Measurements from ENCODE around the gene OR2T5. TPM values are rescaled to one million over a fixed set of nuclear protein-coding genes. Genes with fewer than 3 reads are reported as not detected.
"Not testable (repeated sequence)": the region's sequence is repeated elsewhere in the genome, so short reads cannot be mapped to it uniquely, and the experiment has no call there.

The OR2T5 gene, protein sequence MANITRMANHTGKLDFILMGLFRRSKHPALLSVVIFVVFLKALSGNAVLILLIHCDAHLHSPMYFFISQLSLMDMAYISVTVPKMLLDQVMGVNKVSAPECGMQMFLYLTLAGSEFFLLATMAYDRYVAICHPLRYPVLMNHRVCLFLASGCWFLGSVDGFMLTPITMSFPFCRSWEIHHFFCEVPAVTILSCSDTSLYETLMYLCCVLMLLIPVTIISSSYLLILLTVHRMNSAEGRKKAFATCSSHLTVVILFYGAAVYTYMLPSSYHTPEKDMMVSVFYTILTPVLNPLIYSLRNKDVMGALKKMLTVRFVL
- not detected for total RNA-seq

DNA sequence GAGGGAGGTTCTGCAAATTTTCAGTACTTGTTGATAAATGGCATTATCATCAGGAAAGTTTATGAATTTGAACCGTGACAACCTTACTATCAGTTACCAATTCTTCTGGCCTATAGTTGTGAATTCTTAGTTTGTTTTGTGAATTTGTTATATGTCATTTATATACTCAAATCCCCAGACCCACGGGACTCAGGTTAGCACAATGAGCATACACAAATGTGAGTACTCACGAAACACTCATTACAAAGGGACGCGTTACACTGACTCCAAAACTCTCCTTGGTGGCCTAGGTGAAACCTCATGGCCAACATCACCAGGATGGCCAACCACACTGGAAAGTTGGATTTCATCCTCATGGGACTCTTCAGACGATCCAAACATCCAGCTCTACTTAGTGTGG lies at the start of gene OR2T5:
Gene OR2T5 (plus strand): TSS at position 301 of the 400 bp plus-strand sequence. CDS start 0 bp downstream, at position 301.
- not testable (repeated sequence) for H3K4me3 Mint-ChIP-seq, H3K27me3 Mint-ChIP-seq

DNA sequence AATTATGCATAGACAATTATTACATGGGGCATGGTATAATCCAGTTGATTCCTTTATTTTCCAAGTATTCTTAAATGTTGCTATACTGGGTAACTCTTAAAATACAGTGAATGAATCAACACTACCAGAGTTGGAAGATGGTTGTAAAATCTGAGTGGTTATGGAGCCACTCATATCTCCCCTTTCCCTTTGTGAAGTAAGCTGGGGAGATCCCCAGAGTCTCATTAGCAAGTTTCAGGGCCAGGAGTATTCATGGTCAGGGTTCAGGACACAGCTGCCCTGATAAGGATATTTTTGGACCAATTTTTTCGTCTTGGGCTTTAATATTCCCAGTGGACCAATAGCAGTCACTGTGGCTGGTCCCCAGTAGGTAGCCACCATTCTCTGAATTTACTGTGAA lies 49.7 kb upstream of the OR2T5 start:
- CTCF ChIA-PET, result not testable (repeated sequence)

More for the DNA sequence above, at the start of gene OR2T5:
- H3K4me1 Mint-ChIP-seq; DNase-seq; H3K27ac Mint-ChIP-seq; CTCF ChIA-PET; H3K9me3 Mint-ChIP-seq; POLR2A ChIA-PET; H3K36me3 Mint-ChIP-seq (ENCODE audit: low read depth): not testable (repeated sequence)

DNA sequence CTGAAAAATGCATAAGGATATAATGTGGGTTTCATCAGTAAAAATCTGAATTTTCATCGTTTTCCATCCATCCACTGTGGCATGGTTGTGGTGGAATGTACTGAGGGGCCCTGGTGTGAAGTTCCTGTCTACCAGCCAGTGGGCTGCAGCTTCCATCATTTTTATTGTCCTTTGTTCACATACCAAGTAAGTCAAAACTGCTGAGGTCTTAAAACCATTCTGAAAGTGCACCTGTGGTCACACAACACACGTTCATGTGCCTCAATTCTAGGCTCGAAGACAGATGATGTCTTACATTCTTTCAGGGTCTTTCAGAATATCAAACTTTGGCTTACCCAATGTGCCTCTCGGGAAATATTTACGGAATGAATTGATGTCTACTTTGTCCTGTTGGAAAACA lies 49.1 kb upstream of the OR2T5 start:
- H3K36me3 Mint-ChIP-seq (ENCODE audit: low read depth); POLR2A ChIA-PET; H3K27ac Mint-ChIP-seq; H3K4me1 Mint-ChIP-seq; DNase-seq; H3K4me3 Mint-ChIP-seq; H3K9me3 Mint-ChIP-seq; CTCF ChIA-PET; H3K27me3 Mint-ChIP-seq: not testable (repeated sequence)

More for the DNA sequence above, 49.7 kb upstream of the OR2T5 start:
- POLR2A ChIA-PET; H3K9me3 Mint-ChIP-seq; H3K27ac Mint-ChIP-seq; H3K4me1 Mint-ChIP-seq; H3K4me3 Mint-ChIP-seq; H3K36me3 Mint-ChIP-seq (ENCODE audit: low read depth); DNase-seq; H3K27me3 Mint-ChIP-seq: not testable (repeated sequence)

DNA sequence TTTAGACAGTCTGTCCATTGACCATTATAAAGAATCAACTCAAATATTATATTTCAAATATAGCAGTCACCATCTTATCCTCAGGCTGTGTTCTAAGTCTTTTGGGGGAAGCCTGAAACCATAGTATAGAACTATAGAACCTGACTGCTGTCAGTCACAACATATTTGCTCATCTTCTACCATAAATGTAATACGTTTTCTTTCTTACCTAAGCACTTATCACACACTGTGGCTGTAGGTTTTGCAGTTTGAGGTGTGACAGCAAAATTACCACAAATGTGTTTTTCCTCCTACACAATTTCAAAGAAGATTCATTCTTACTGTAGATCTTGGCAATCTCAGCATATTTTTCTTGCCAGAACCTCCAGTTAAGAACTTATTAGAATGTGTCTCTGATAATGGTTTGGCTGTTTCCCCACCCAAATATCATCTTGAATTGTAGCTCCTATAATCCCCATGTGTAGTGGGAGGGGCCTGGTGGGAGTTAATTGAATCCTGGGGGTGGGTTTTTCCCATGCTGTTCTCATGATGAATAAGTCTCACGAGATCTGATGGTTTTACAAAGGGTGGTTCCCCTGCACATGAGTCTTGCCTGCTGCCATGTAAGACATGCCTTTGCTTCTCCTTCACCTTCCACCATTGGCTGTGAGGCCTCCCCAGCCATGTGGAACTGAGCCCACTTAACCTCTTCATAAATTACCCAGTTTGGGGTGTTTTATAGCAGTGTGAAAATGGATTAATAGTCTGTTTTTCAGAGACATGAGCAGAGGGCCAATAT lies 45.7 kb upstream of the OR2T5 start:
- DNase-seq; H3K4me3 Mint-ChIP-seq; H3K9me3 Mint-ChIP-seq; H3K27me3 Mint-ChIP-seq; POLR2A ChIA-PET; H3K27ac Mint-ChIP-seq; H3K4me1 Mint-ChIP-seq; H3K36me3 Mint-ChIP-seq (ENCODE audit: low read depth); CTCF ChIA-PET: not testable (repeated sequence)

DNA sequence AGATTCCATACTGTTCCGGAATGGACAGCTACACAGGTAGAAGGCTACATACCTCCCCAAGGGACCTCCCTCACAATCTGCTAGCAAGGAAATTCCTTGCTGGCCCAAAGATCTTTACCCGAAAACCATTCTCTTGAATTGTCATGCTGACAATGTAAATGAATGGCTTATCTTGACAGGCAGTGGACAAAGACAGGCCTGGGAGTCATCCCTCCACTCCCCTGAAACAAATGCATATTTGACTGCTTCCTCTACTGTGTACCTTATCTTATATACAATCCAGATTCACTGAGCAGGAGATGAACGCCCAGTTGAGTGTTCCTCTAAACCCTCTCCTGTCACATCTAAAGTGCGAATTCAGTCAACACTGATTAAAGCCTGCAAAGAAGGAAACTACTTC lies 43.8 kb upstream of the OR2T5 start:
- POLR2A ChIA-PET; DNase-seq; H3K27ac Mint-ChIP-seq; H3K36me3 Mint-ChIP-seq (ENCODE audit: low read depth); H3K27me3 Mint-ChIP-seq; H3K4me3 Mint-ChIP-seq; H3K4me1 Mint-ChIP-seq; H3K9me3 Mint-ChIP-seq: not testable (repeated sequence)
- CTCF ChIA-PET, result interaction anchor here (0.7 kb wide), 1 partner anchor 40 kb away, joined by 3 read pairs; no protein-coding TSS in a partner anchor

DNA sequence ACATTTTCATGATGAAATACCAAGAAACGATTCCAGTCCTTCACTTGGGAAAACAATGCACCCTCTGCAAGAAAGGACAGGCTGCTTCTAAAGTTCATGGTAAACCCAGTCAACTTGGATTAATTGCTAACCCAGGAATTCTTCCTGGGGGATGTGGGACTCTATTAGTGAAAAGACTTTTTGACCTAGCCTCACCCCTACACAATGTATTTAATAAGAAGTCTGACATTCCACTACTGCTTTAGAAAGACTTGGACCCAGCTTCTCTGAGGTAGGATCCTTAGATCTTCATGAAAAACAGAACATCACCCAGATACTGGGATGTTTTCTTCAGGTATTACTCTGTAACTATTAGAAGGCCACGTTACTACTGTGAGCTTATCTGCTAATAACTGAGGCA lies 43.0 kb upstream of the OR2T5 start, which contains the start of gene OR2T2:
Gene OR2T2 (plus strand): TSS at position 239 of the 400 bp plus-strand sequence. CDS start 7,161 bp downstream, outside the sequence.
- DNase-seq; H3K4me3 Mint-ChIP-seq; POLR2A ChIA-PET; H3K9me3 Mint-ChIP-seq; H3K4me1 Mint-ChIP-seq; H3K36me3 Mint-ChIP-seq (ENCODE audit: low read depth); CTCF ChIA-PET; H3K27me3 Mint-ChIP-seq; H3K27ac Mint-ChIP-seq: not testable (repeated sequence)

DNA sequence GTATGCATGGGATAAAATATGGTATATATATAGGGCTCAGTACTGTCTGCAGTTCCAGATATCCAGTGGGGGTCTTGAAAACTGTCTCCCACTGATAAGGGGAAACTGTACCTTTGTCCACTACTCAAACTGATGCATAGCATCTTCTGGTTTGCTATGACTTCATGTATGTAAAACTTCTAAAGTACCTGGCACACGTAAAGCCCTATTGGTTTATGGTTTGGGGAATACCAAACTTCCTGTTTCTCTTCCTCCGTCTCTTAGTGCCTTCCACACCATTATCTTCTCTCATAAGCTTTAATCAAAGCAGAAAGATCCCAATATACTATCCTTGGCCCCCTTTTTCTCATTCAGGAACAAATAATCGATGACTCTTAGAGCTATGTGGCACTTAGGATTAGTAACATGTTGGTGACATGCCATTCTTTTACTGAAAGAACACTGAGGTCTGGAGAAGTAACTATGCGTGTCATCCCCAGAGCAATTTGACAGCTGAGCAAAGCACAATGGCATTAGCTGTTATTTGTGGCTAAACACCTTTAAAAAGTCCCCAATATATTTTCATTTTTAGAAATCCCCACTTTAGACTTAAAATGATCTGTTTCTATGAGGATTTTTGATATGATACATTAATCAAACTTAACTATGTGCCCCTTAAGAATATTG lies 39.8 kb upstream of the OR2T5 start:
- H3K36me3 Mint-ChIP-seq (ENCODE audit: low read depth); DNase-seq; POLR2A ChIA-PET; CTCF ChIA-PET; H3K9me3 Mint-ChIP-seq; H3K4me3 Mint-ChIP-seq; H3K4me1 Mint-ChIP-seq; H3K27me3 Mint-ChIP-seq; H3K27ac Mint-ChIP-seq: not testable (repeated sequence)

DNA sequence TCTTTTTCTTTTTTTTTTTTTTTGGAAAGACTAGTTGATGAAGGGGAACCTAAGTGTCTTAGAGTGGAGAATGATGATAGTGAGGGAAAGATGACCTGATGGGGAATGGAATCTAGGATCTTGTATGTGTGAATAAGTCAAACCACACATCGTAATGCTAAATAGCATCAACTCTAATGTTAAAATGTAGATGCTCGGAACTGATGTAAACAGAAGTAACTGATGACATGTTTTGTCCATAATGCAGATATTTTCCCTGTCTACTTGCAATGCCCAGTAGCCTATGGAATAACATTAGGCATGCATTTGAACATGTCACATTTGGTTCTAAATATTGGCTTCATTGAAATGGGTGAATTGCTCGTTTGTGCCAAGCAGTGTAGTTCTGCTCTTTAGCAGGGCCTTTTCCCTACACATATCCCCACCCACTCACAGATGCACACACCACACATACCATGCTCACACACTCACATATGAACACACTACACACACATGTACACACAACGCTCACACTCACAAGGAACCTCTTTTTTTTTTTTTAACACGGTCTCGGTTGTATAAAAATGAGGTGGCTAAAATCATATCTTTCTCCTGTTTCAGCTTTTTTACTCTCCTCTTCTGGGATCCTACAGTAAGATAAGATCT lies 38.4 kb upstream of the OR2T5 start:
- H3K36me3 Mint-ChIP-seq (ENCODE audit: low read depth); H3K9me3 Mint-ChIP-seq; H3K27me3 Mint-ChIP-seq; H3K4me1 Mint-ChIP-seq; CTCF ChIA-PET; H3K27ac Mint-ChIP-seq; DNase-seq; POLR2A ChIA-PET; H3K4me3 Mint-ChIP-seq: not testable (repeated sequence)

DNA sequence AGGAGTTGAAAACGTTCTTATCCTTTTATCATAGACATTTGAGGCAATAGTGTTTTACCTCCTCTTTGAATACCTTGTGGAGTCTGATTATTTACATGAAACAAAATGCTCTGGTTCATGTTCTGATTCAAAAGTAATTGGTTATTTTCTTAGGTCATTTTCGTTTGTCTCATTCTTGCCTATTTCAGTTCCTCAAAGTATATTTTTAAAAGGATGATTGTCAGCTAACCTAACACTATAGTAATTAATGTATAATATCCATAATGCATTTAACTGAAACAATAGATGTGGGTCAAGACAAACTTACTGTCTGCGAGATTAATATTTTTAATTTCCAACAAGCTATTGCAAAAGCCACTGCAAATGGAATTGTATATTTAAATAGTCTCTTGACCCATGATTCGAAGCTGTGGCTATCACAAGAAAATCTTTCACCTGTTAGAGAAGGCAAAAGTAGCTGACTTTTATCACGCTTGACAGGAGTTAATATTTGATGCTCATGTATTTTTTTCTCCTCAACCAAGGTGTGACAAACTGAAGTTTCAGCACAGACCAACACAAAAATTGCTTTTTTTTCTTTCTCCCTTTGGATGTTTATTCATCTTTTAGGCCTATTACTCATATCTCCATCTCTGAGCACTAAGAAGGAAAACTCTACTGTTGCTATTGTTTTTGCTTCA lies 37.8 kb upstream of the OR2T5 start:
- CTCF ChIA-PET; H3K4me3 Mint-ChIP-seq; H3K27me3 Mint-ChIP-seq; DNase-seq; H3K36me3 Mint-ChIP-seq (ENCODE audit: low read depth); H3K9me3 Mint-ChIP-seq; H3K27ac Mint-ChIP-seq; H3K4me1 Mint-ChIP-seq; POLR2A ChIA-PET: not testable (repeated sequence)

DNA sequence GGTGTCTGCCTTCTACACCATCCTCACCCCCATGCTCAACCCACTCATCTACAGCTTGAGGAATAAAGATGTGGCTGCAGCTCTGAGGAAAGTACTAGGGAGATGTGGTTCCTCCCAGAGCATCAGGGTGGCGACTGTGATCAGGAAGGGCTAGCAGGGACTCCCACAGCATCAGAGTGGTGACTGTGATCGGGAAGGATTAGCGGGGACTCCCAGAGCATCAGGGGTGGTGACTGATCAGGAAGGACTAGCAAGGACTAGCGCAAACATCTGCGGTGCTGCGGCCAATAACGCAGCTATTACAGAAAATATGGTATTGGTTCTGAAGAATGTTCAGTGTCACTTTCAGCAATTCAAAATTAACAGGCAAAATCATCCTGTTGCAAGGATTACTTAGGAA lies 34.8 kb upstream of the OR2T5 start:
- H3K4me3 Mint-ChIP-seq; DNase-seq; H3K9me3 Mint-ChIP-seq; H3K27me3 Mint-ChIP-seq; H3K27ac Mint-ChIP-seq; CTCF ChIA-PET; POLR2A ChIA-PET; H3K4me1 Mint-ChIP-seq; H3K36me3 Mint-ChIP-seq (ENCODE audit: low read depth): not testable (repeated sequence)

DNA sequence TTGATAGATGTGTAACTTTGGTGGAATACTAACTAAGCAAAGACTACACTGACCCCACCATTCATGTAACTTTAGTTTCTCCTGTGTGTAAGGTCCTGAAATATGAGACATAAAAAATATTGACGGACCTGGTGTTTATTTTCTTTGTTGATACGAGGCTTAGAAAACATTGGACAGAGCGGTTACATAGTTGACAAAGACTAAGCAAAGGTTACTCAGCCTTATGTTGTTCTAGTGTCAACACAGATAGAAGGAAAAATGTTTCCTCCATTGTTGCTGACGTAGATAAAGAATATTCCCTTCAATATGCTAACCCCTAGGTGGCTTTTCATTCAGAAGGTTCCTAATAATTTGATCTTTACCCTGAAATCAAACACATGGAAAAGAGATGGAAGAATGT lies 33.3 kb upstream of the OR2T5 start:
- H3K27ac Mint-ChIP-seq, result not testable (repeated sequence)

DNA sequence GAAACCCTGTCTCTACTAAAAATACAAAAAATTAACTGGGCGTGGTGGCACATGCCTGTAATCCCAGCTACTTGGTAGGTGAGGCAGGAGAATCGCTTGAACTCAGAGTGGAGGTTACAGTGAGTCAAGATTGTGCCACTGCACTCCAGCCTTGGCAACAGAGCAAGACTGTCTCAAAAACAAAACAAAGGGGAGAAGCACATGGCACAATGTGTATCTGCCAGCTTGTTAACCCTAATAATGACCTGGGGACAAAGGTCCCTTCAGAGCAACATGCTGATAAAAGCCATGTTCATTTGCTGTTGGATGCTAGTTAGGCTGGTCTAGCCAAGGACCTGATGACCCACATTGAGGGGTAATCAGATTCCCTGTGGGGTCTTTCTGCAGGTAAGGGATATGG lies 31.8 kb upstream of the OR2T5 start:
- CTCF ChIA-PET; H3K27me3 Mint-ChIP-seq; H3K27ac Mint-ChIP-seq; H3K36me3 Mint-ChIP-seq (ENCODE audit: low read depth); DNase-seq; H3K4me1 Mint-ChIP-seq; POLR2A ChIA-PET; H3K9me3 Mint-ChIP-seq; H3K4me3 Mint-ChIP-seq: not testable (repeated sequence)

More for the DNA sequence above, 33.3 kb upstream of the OR2T5 start:
- CTCF ChIA-PET; H3K36me3 Mint-ChIP-seq (ENCODE audit: low read depth); H3K4me1 Mint-ChIP-seq; H3K9me3 Mint-ChIP-seq; DNase-seq; H3K27me3 Mint-ChIP-seq; POLR2A ChIA-PET; H3K4me3 Mint-ChIP-seq: not testable (repeated sequence)

DNA sequence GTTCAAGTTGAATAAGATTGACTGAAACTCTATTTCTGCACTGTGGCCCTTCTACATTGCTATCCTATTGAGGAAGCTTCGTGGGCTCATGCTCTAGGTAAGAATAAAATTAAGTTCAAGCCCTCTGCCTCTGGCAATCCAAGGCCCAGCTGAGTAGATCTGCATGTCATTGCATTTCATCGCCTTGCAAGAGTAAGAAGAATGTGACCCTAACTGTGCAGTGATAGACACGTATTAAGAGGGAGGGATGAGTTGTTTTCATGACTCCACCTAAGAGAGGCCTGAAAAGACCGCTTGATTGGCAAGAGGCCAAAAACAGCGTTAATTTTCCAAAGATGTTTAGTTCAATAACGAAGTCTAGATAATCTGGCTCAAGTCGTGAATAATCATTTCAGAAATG lies 29.3 kb upstream of the OR2T5 start:
- H3K27me3 Mint-ChIP-seq; H3K4me1 Mint-ChIP-seq; CTCF ChIA-PET; H3K27ac Mint-ChIP-seq; H3K36me3 Mint-ChIP-seq (ENCODE audit: low read depth); H3K9me3 Mint-ChIP-seq; H3K4me3 Mint-ChIP-seq; POLR2A ChIA-PET; DNase-seq: not testable (repeated sequence)
